Right renal pelvis (tissue), 4 donors: ENCODE data around the gene TLE2. TPM values are rescaled to one million over a fixed set of nuclear protein-coding genes. Genes with fewer than 3 reads are reported as not detected.

Experiments used
- DNase-seq, 4 donors: peaks; one replicate each; pipeline ENCODE4 v3.0.0-alpha.2; 2013; ENCODE audit warnings: low read depth in 4 of 4, low spot score in 3 of 4, missing footprints in 1 of 4
- polyA plus RNA-seq, 4 donors: library from polyadenylated mRNA; unstranded; fragments of 120-200 nt; gene quantifications; one replicate each; pipeline ENCODE4 v1.2.1, GENCODE V29; 2013; ENCODE audit not compliant: insufficient read length in 4 of 4

The TLE2 gene
- polyA plus RNA-seq, 4 donors, result 35.5 to 44.0 (median 39.0) TPM

GRCh38 chr19:2963122-2963521 lies 66.0 kb downstream of the TLE2 start:
- DNase-seq, result no peak

GRCh38 chr19:2962018-2962670 lies 66.9 kb downstream of the TLE2 start:
- peak in 2 of 4 donors; percentile 77 to 87 for DNase-seq

- no peak for DNase-seq
Measured at GRCh38 chr19:2960120-2960519, 69.0 kb downstream of the TLE2 start.

- DNase-seq, result no peak
Measured at GRCh38 chr19:2957160-2957559, 71.9 kb downstream of the TLE2 start.

GRCh38 chr19:2952953-2953481 lies 76.1 kb downstream of the TLE2 start:
- DNase-seq, result no peak

GRCh38 chr19:2950286-2951124 lies 78.6 kb downstream of the TLE2 start:
- peak; percentile 99 to 100 (median 99) for DNase-seq

GRCh38 chr19:2949939-2950285 lies 79.2 kb downstream of the TLE2 start:
- no peak for DNase-seq

Other genes starting within 250 kb of the TLE2 start
- gene SGTA, start 246.0 kb downstream of the TLE2 start, polyA plus RNA-seq, result 10 to 100 TPM; 50.9 to 71.0 (median 53.3) TPM
- 10 to 100 TPM; 41.4 to 62.6 (median 42.7) TPM for gene THOP1, start 243.8 kb downstream of the TLE2 start, polyA plus RNA-seq
- gene ZNF554, start 209.4 kb downstream of the TLE2 start, polyA plus RNA-seq, result 10 to 100 TPM in 1 of 4 donors, 1 to 10 TPM in 3; 8.8 to 10.2 (median 9.3) TPM
- gene ZNF555, start 187.8 kb downstream of the TLE2 start, polyA plus RNA-seq, result 10 to 100 TPM; 12.1 to 16.4 (median 13.9) TPM
- 1 to 10 TPM in 1 of 4 donors, under 1 TPM in 3; 0.82 to 1.4 (median 0.94) TPM for gene ZNF556, start 161.9 kb downstream of the TLE2 start, polyA plus RNA-seq
- 1 to 10 TPM; 6.3 to 10.0 (median 7.7) TPM for gene ZNF57, start 128.4 kb downstream of the TLE2 start, polyA plus RNA-seq
- 1 to 10 TPM; 6.8 to 8.7 (median 7.9) TPM for gene ZNF77, start 84.3 kb downstream of the TLE2 start, polyA plus RNA-seq
- gene TLE6, start 51.7 kb downstream of the TLE2 start, polyA plus RNA-seq, result 10 to 100 TPM in 1 of 4 donors, 1 to 10 TPM in 3; 7.3 to 11.0 (median 8.0) TPM
- 100 to 1,000 TPM; 445 to 526 (median 488) TPM for gene TLE5, start 33.2 kb upstream of the TLE2 start, polyA plus RNA-seq
- gene GNA11, start 65.1 kb upstream of the TLE2 start, polyA plus RNA-seq, result 10 to 100 TPM; 56.3 to 65.5 (median 59.3) TPM
- 1 to 10 TPM in 2 of 4 donors, under 1 TPM in 2; 0.70 to 1.2 (median 1.0) TPM for gene GNA15, start 106.8 kb upstream of the TLE2 start, polyA plus RNA-seq
- under 1 TPM; 0.17 to 0.60 (median 0.31) TPM for gene S1PR4, start 149.5 kb upstream of the TLE2 start, polyA plus RNA-seq
- 10 to 100 TPM; 32.0 to 51.7 (median 35.2) TPM for gene NCLN, start 156.7 kb upstream of the TLE2 start, polyA plus RNA-seq
- 1 to 10 TPM in 1 of 4 donors, under 1 TPM in 3; 0.51 to 2.0 (median 0.75) TPM for gene CELF5, start 195.4 kb upstream of the TLE2 start, polyA plus RNA-seq